NCI-H446 (cell line): ENCODE measurements around the gene ZDHHC16.

Experiments
- DNase-seq, 2 experiments: peaks; one replicate each; lab custom pipeline; 2025; lab: John Stamatoyannopoulos, UW

The ZDHHC16 gene

DNA sequence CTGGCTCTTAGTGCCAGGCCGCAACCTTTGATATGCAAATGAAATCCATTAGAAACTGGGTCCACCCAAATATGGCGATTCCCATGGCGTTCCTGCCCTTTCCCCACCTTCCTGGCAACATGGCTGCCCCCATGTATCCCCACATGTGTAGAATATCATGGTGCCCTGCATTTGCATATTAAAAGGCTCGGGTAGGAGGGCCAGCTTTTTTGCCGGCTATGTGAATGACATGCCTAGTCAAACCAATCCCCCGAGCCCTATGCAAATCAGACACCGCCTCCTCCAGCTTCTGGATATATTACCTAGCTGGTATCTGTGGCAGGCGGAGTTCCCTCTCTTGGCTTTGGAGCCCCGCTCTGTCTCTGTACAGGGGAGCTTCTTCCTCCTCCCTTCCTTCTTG lies 34.0 kb downstream of the ZDHHC16 start:
- no peak for DNase-seq

DNA sequence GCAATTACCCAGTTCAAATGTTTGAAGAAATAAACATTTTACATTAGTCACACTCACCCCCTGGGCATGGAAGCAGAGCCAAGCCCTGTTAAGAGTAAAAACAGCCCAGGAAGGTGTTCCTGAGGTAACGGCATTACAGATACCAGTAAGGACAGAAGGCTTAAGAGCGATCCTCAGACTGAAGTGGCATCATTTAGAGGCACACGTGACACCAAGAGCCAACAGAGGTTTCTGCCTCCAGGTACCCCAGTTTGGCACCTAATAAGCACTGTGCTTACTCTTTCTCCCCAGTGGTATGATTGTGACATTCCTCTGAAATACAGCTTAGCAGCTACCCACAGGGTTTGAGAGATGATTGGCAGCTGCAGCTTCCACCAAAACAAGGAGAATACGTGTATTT lies 35.1 kb downstream of the ZDHHC16 start:
- no peak for DNase-seq

DNA sequence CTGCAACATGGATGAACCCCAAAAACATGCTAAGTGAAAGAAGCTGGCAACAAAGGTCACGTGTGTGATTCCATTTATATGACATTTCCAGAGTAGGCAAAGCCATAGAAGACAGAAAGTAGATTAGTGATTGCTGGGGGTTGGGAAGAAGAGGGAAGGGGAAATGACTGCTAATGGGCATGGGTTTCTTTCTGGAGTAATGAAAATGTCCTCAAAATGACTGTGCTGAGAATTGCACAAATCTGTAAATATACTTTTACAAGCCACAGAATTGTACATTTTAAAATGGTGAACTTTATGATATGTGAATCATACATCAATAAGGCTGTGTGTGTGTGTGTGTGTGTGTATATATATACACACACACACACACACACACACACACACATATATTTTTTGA lies 36.4 kb downstream of the ZDHHC16 start:
- DNase-seq: no peak

DNA sequence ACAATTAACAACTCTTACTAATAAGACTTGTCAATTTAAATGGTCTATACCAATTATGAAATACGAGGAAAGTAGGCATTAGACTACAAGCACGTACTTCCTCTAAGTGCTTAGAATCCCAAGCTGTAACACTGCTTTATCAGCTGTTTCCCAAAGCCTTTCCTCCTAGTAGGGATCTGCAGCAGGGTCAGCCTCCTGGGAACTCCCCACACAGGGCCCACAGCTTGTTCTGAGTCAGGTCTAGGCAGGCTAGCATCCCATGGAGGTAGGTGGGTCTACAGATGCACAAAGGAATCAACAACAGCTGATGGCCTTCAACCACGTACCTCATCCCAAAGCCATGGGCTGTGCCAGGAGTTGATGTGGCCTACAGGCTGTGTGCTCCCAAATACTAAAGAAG lies 37.5 kb downstream of the ZDHHC16 start:
- no peak for DNase-seq

DNA sequence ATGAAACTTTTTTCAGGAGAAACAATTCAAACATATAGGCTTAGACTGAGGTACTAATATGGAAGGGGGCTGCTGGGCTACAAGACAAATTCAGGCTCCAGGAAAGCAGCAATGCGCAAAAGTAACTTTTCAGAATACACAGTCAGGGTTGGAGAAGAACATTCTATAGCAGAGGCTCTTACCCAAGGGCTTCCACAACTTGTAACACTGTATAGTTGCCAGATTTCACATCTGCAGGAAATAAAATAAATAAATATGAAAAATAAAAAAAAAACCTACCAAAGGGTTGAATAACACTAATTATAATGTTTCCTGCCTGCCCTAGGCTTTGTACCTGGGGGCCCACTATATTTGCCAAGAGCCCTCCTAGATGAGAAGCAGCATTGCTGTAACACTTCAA lies 37.9 kb downstream of the ZDHHC16 start:
- no peak for DNase-seq

DNA sequence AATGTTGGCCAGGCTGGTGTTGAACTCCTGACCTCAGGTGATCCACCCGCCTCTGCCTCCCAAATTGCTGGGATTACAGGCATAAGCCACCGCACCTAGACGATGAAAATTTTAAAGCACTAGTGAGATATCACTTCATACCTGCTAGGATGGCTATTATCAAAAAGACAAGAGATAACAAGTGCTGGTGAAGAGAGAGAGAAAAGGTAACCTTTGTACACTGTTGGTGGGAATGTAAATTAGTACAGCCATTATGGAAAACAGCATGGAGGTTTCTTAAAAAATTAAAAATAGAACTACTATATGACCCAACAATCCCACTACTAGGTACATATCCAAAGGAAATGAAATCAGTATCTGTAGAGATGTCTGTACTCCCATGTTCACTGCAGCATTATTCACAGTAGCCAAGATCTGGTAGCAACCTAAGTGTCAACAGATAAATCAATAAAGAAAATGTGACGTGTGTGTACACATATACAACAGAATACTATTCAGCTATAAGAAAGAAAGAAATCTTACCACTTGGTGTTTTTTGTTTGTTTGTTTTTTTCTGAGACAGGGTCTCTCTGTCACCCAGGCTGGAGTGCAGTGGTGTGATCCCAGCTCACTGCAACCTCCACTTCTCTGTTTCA lies 39.8 kb downstream of the ZDHHC16 start:
- DNase-seq: no peak

DNA sequence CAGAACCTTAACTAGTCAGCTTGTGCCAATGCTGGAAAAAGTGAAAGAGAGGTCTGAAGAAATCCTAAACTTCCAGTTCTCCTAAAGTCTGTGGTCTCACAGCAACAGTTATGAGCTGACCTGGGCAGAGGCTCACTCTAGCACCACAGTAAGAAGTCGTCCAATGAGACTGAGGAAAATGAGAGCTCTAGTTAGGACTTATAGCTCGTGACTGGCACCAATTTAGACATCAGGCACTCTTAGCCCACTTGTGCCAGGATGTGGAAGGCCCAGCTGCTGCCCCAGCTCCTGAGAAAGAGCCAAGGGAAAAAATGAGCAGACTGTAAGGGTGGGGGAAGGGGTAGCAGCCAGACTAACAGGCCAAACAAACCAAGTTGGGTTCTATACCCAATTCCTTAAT lies 44.6 kb downstream of the ZDHHC16 start:
- peak; percentile 12 to 61 for DNase-seq

DNA sequence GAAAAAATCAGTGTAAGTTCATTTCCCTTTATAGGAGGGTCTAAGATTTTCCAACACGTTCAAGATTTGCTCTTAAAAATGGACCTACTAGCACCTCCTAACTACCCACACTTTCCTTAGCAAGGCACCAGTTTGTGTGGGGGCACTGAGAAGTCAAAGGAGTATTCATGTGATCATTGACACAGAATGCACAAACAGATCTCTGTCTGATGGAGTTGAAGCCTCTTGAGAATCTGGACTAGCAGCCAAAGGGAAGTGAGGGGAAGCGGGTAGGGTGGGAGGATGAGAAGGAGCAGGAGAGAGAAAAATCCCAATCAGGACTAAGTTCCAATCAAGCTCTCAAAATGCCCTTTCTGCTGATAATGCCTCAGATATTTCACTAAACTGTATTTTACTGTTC lies 48.2 kb downstream of the ZDHHC16 start:
- no peak for DNase-seq

DNA sequence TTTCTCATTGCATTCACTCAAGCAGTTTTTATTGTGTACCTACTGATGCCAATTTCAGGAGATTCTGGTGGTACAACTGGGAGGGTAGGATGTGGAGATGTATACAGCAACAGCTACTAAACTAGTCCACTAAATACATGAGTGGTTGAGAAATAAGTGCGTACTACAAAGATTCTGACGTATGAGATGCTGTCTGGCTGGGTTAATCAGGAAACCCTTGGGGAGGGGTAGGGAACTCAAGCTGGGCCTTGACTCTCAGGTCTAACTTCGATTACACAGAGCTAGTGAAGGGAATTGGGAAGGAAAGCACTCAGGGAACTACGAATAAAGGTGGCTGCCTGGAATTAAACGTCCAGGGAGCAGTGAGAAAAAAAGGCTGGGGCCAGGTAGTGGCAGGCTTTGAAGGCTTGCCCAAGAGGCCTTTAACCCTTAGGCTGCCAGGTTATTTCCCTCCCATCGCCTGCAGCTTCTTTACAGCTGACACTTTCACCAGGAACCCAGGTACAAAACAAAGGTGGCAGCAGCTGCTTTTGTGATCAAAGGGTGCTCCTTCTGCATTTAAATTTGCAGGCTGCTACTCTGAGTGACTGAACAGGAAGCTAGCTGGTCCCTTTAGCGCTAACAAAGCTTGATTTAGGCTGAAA lies 49.0 kb downstream of the ZDHHC16 start:
- no peak for DNase-seq

DNA sequence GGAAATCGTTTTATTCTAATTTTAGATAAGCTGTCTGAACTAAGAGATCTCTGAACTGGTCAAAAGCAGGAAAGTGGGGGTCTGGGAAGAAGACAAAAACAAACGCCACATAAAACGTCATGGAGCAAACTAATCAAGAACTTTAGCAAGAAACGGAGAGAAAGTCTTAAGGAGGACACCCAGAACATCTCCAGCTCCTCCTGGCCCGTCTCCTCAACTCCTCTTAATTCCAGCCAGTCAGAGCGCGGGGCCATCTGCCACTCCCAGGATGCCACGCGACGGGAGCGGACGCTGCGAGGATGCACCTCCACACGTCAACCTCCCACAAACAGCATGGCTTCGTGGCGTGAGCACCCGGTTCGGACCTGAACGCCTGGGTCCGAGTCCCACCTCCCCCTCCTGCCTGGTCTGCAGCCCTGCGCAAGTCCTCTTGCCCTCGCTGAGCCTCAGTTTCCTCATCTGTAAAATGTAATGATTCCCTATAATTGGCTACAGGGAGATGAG lies 51.6 kb downstream of the ZDHHC16 start:
- DNase-seq: peak; percentile 14 to 80

DNA sequence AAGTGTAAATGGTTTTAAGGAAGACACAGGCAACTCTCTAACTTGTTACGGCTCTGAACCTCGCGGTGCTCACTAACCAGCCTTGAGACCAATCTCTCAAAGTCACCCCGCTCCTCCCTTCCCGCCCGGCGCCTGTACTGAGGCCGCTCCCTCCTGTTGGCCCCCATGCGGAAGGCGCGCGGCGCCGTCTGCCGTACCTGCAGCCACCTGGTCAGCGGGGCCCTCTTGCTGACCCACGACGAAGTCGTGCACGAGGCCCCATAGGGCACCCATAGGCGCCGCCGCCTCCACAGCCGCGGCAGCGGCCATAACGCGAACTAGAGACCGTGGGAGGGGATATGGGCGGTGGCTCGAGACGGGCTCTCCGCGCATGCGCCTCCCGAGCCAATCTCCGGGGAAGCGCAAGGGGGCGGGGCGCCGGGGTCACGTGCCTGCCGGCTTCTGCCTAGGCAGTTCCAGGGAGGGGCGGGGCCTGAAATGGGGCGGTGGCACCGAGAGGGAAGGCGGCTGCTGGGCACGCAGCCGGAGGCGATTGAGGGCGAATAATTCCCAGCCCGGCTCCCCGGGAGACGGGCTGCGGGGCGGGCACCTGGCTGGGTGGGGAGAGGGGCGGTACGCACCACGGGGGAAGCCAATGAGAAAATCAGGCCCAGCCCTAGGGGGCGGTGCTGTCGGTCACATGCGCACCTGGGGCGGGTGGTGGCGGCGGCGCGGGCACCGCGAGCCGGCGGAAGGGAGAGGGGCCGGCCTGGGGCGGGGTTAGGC lies 52.3 kb downstream of the ZDHHC16 start, which contains the start of gene MMS19:
MMS19 (minus strand) TSS at position 347 of the 765 bp plus-strand sequence; CDS start at position 309, 38 bp downstream.
- DNase-seq: peak; percentile 84 to 97

DNA sequence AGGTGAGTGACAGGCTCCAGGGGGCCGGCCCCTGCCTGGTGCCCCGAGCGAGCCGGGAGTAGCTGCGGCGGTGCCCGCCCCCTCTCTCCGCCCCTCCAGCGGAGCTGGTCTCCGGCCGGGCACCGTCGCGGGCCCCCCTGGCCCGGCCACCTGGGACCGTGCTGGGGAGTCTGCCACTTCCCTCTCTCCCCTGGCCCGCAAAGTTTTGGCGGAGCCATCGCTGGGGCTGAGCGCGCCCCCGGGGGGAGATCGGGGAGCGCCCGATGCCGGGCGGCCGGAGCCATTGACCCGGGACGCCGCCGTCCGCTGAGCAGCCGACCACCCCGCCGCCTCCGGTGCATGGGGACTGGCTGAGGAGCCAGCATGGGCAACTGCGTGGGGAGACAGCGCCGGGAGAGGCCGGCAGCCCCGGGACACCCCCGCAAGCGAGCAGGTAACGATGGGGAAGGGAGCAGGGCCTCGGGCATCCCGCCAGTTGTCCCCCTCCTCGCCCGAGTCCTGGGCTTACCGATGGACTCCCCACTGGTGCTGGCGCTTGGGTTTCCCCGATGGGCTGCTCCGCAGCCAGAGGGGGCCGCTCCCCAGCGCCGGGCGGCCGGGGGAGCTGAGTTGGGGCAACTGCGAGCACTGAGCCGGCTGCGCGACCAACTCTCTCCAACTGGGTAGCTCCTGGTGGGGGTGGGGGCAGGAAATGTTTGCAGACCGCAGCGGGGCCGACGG lies 53.0 kb downstream of the ZDHHC16 start, which contains the start of gene UBTD1:
UBTD1 (plus strand) TSS at position 84 of the 720 bp plus-strand sequence; CDS start at position 364, 280 bp downstream.
- DNase-seq: peak in 1 of 2 experiments; percentile 5

DNA sequence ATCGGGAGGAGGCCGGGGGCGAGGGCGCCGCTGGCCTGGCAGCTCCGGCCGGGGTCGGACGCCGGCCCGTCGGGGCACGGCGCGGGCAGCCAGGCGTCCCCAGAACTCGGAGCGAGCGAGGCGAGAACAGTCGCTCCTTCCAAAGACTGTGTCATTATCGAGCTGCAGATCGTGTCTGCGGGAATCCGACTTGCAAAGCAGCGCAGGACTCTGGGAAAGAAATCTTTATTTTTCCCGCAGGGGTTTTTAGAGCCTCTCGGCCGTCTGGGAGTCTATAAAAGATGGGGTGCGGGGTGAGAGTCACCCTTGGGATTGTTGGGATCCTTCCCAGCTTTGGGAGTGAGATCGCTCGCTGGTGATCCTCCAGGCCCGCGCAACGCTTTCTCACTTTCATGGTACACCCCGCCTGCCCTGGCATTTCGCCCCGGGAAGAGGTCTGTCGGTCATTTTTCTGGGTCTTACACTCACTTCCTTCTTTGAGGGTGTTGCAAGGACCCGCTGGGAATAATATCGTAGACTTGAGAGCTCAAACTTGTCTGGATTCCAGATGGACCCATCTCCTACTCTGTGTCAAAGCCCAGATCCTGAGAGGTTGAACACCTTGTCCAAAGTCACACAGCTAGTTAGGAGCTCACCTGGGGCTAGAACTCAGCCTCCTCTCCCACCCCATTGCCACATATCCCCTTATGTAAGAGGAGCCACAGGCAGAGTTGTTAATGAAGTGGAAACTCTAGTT lies 53.8 kb downstream of the ZDHHC16 start:
- DNase-seq: peak in 1 of 2 experiments; percentile 2

DNA sequence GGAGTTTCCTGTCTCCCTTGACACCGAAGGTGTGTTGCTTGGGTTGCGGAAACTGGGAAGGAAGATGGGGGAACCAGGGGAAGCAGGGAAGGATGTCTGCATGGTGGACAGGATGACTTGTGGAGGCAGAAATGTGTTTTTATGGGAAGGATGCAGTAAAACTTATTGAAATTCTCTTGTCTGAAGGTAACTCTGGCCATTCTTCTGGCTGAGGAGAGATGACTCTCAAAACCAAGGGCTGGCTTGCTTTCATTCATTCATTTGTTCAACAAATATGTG lies 54.3 kb downstream of the ZDHHC16 start:
- no peak for DNase-seq

DNA sequence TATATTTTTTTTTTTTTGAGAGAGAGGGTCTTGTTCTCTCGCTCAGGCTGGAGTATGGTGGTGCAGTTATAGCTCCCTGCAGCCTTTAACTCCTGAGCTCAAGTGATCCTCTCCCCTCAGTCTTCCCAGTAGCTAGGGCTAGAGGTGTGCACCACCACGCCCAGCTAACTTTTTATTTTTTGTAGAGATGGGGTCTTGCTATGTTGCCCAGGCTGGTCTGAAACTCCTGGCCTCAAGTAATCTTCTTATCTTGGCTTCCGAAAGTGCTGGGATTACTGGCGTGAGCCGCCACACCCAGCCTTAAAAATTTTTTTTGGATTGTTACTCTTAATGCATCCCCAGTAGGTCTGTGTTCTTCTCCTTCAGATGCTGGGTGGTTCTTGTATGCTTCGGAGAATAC lies 56.9 kb downstream of the ZDHHC16 start:
- no peak for DNase-seq

DNA sequence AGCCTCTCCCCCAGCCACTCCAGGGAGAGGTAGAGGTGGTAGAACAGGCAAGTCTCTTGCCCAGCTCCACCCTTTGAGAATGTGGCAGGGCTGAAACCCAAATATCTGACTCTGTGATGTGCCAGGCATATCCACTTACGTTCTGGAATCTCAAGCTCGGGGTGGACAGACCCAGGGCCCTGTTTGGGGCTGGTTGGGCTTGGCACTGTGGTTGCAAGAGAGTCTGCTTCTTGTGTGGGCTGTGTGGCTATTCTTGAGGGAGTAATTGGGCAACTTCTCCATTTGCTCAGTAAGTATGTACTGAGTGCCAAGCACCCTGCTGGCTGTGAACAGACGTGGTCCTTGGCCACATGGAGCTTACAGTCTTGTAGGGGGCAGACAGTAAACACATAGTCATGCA lies 57.4 kb downstream of the ZDHHC16 start:
- DNase-seq: no peak

DNA sequence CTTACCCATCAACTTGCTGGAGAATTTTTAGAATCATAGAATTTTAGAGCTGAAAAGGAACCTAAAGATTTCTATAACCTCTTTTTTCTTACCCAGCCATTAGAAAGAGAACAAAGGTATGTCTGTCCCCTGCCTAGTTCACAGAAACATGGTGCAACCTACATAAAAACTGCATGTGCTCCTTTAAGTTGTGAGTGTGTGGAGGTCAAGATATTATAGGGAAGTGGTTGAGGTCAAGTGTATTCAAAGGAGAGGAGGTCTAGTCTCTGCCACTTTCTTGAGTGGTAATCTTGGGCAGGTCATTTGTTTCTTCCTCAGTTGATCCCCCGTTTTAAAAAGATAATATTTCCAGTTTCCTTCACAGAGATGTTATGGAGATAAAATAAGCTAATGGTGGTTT lies 59.2 kb downstream of the ZDHHC16 start:
- no peak for DNase-seq

DNA sequence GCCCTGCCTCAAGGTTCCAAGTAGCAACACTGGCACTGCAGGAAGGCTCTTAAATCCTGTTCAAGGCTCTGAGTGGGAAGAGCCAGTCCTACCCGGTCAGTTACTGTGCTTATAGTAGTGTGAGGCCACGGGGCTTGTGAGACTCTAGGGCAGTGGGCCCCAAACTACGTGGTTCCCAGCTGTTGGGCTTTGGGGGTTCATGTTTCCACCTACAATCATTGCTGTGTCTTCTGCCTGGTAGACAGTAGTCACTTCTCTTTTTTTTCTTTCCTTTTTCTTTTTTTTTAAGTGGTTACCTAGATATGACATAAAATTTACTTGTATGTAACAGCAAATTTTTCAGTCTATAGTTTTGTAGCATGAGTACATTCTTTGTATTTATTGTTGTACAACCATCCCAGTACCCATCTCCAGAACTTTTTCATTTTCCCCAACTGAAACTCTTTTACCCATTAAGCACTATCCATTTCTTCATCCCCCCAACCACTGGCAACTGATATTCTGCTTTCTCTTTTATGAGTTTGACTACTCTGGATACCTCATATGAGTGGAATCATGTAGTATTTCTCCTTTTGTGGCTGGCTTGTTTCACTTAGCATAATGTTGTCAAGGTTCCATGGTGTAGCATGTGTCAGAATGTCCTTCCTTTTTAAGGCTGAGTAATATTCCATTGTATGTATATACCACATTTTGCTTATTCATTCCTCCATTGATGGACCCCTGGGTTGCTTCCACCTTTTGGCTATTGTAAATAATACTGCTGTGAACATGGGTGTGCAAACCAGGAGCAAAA lies 60.4 kb downstream of the ZDHHC16 start:
- no peak for DNase-seq
